ENCODE results near the gene TMPRSS7.

DNA sequence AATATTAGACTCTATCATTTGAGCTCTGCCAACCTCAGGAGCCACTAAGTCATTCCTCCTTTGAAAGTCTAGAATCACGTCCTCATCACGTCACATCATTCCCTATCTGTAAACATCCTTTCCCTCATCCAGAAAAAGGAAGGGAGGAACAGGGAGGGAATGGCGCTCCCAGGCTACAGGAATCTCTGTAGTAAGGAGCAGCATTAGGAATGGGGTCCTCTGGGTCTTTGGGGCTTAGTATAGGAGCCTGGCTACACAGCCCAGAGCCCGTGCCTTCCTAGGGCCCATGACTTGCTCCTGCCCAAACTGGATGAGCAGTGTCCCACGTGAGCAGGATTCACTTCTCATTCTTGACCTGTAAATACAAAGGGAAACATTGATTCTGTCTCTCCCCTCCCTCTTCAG is 34.2 kb upstream of the TMPRSS7 start:
- TF ChIP-seq CTCF (IDR thresholded peaks at IDR 0.05; ENCODE audit: borderline replicate concordance, extremely low read depth, low read length, poor library complexity, severe bottlenecking) (no peak), EZH2 (IDR thresholded peaks at IDR 0.05; ENCODE audit: borderline replicate concordance, low read depth, low read length, severe bottlenecking) (no peak)

All from DND-41 (cell line).